DND-41 (cell line): ENCODE measurements around the gene TIAL1.

Experiments
- EZH2 ChIP-seq: IDR thresholded peaks from 3 replicates; pipeline ENCODE4 v1.6.1; 2012; ENCODE audit warnings: borderline replicate concordance, low read depth, mild to moderate bottlenecking, moderate library complexity, low read length, inconsistent platforms; ENCODE audit not compliant: severe bottlenecking
- TF ChIP-seq, protein P1 (sequence below): IDR thresholded peaks from 2 replicates; pipeline ENCODE4 v1.5.1; 2012; ENCODE audit warnings: borderline replicate concordance, low read length, moderate library complexity, mild to moderate bottlenecking; ENCODE audit not compliant: poor library complexity, severe bottlenecking; ENCODE audit errors: extremely low read depth

DNA sequence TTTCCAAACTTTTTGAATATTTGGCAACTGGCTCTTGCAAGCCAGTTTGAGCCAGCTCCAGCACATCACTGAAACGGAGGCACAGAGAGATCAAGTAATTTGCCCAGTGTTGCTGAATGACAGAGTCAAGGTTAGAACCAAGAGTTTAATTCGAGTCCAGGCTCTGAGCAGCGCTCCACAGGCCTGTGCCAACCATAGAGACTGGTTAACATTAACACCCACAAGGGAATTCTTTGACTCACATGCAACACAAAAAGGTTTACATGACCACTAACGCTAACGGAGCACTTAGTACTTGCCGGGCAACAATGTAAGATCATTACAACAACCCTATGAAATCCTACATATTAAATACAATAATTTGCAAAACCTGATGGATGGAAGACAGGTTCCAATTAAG, 55.7 kb downstream of the TIAL1 start:
- TF ChIP-seq, protein P1, sequence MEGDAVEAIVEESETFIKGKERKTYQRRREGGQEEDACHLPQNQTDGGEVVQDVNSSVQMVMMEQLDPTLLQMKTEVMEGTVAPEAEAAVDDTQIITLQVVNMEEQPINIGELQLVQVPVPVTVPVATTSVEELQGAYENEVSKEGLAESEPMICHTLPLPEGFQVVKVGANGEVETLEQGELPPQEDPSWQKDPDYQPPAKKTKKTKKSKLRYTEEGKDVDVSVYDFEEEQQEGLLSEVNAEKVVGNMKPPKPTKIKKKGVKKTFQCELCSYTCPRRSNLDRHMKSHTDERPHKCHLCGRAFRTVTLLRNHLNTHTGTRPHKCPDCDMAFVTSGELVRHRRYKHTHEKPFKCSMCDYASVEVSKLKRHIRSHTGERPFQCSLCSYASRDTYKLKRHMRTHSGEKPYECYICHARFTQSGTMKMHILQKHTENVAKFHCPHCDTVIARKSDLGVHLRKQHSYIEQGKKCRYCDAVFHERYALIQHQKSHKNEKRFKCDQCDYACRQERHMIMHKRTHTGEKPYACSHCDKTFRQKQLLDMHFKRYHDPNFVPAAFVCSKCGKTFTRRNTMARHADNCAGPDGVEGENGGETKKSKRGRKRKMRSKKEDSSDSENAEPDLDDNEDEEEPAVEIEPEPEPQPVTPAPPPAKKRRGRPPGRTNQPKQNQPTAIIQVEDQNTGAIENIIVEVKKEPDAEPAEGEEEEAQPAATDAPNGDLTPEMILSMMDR, result no peak
- no peak for TF ChIP-seq EZH2
